ENCODE measurements around the gene EIF2S2.

The EIF2S2 gene

GRCh38 chr20:34124469-34125249 is 12.6 kb upstream of the EIF2S2 start:
- no peak overlapping the region for H3K4me2 ChIP-seq (ENCODE audit: low read depth, low read length, poor library complexity, severe bottlenecking)

GRCh38 chr20:34123309-34123708 is 11.3 kb upstream of the EIF2S2 start:
- Histone ChIP-seq H3K27ac (ENCODE audit: low read depth, low read length) (no peak overlapping the region), H3K27me3 (ENCODE audit: low read length) (no peaks in the 10 kb centered on the region), H2AFZ (ENCODE audit: low read depth, low read length, severe bottlenecking) (no peak overlapping the region), H3K4me3 (ENCODE audit: insufficient read depth, low read length, poor library complexity, severe bottlenecking) (no peak overlapping the region), H3K9ac (ENCODE audit: low read length) (no peak overlapping the region), H3K79me2 (ENCODE audit: insufficient read depth, low read length) (no peaks in the 10 kb centered on the region), H3F3A (ENCODE audit: insufficient read depth) (no peaks in the 10 kb centered on the region), H3K36me3 (ENCODE audit: low read length) (no peaks in the 10 kb centered on the region), H3K9me3 (ENCODE audit: insufficient read depth, low read length) (no peaks in the 10 kb centered on the region), H3K4me2 (ENCODE audit: low read depth, low read length, poor library complexity, severe bottlenecking) (no peak overlapping the region), H4K20me1 (ENCODE audit: low read depth, low read length) (no peaks in the 10 kb centered on the region), H3K9me2 (replicated peaks; ENCODE audit: insufficient read depth, low read length) (no peaks in the 10 kb centered on the region)
- TF ChIP-seq CTCF (IDR thresholded peaks at IDR 0.05; ENCODE audit: insufficient read depth, low read length, poor library complexity, severe bottlenecking) (no peak), EZH2phosphoT487 (conservative IDR thresholded peaks at IDR 0.05; ENCODE audit: low read length) (no peak)

More at GRCh38 chr20:34124469-34125249, 12.6 kb upstream of the EIF2S2 start:
- Histone ChIP-seq H3K9me2 (replicated peaks; ENCODE audit: insufficient read depth, low read length) (no peaks in the 10 kb centered on the region), H3K9me3 (ENCODE audit: insufficient read depth, low read length) (no peaks in the 10 kb centered on the region), H3K27me3 (ENCODE audit: low read length) (no peaks in the 10 kb centered on the region), H4K20me1 (ENCODE audit: low read depth, low read length) (no peaks in the 10 kb centered on the region), H3K79me2 (ENCODE audit: insufficient read depth, low read length) (no peaks in the 10 kb centered on the region), H3K9ac (ENCODE audit: low read length) (no peak overlapping the region), H3K36me3 (ENCODE audit: low read length) (no peaks in the 10 kb centered on the region), H3K4me3 (ENCODE audit: insufficient read depth, low read length, poor library complexity, severe bottlenecking) (no peak overlapping the region), H3K27ac (ENCODE audit: low read depth, low read length) (no peak overlapping the region), H2AFZ (ENCODE audit: low read depth, low read length, severe bottlenecking) (no peak overlapping the region), H3F3A (ENCODE audit: insufficient read depth) (no peaks in the 10 kb centered on the region)
- TF ChIP-seq EZH2phosphoT487 (conservative IDR thresholded peaks at IDR 0.05; ENCODE audit: low read length): no peak
- TF ChIP-seq CTCF (IDR thresholded peaks at IDR 0.05; ENCODE audit: insufficient read depth, low read length, poor library complexity, severe bottlenecking): no peak

- H3K4me3 ChIP-seq (ENCODE audit: insufficient read depth, low read length, poor library complexity, severe bottlenecking): no peak overlapping the region
- H3K27me3 ChIP-seq (ENCODE audit: low read length): no peaks in the 10 kb centered on the region
- no peaks in the 10 kb centered on the region for H4K20me1 ChIP-seq (ENCODE audit: low read depth, low read length)
- no peaks in the 10 kb centered on the region for H3F3A ChIP-seq (ENCODE audit: insufficient read depth)
- no peak overlapping the region for H3K9ac ChIP-seq (ENCODE audit: low read length)
- H3K27ac ChIP-seq (ENCODE audit: low read depth, low read length): no peak overlapping the region
- H3K79me2 ChIP-seq (ENCODE audit: insufficient read depth, low read length): no peaks in the 10 kb centered on the region
- H2AFZ ChIP-seq (ENCODE audit: low read depth, low read length, severe bottlenecking): no peak overlapping the region
- H3K36me3 ChIP-seq (ENCODE audit: low read length): no peaks in the 10 kb centered on the region
- no peaks in the 10 kb centered on the region for H3K9me2 ChIP-seq (replicated peaks; ENCODE audit: insufficient read depth, low read length)
- TF ChIP-seq CTCF (IDR thresholded peaks at IDR 0.05; ENCODE audit: insufficient read depth, low read length, poor library complexity, severe bottlenecking) (no peak), EZH2phosphoT487 (conservative IDR thresholded peaks at IDR 0.05; ENCODE audit: low read length) (no peak)
- no peaks in the 10 kb centered on the region for H3K9me3 ChIP-seq (ENCODE audit: insufficient read depth, low read length)
- no peak overlapping the region for H3K4me2 ChIP-seq (ENCODE audit: low read depth, low read length, poor library complexity, severe bottlenecking)
Measured at GRCh38 chr20:34122274-34122980, 10.4 kb upstream of the EIF2S2 start.

Data from SU-DHL-6 (cell line).